C4-2B (cell line): ENCODE data around the gene SORL1.

ENCODE experiments used
- ZFX ChIP-seq: fragments of 450-650 bp; IDR thresholded peaks from 2 replicates; pipeline ENCODE4 v1.6.1; 2017
- TF ChIP-seq, protein P1 (sequence below): fragments of 450-650 bp; conservative IDR thresholded peaks from 2 replicates; pipeline ENCODE4 v1.5.1; 2017; ENCODE audit warnings: mild to moderate bottlenecking

- TF ChIP-seq, protein P1, sequence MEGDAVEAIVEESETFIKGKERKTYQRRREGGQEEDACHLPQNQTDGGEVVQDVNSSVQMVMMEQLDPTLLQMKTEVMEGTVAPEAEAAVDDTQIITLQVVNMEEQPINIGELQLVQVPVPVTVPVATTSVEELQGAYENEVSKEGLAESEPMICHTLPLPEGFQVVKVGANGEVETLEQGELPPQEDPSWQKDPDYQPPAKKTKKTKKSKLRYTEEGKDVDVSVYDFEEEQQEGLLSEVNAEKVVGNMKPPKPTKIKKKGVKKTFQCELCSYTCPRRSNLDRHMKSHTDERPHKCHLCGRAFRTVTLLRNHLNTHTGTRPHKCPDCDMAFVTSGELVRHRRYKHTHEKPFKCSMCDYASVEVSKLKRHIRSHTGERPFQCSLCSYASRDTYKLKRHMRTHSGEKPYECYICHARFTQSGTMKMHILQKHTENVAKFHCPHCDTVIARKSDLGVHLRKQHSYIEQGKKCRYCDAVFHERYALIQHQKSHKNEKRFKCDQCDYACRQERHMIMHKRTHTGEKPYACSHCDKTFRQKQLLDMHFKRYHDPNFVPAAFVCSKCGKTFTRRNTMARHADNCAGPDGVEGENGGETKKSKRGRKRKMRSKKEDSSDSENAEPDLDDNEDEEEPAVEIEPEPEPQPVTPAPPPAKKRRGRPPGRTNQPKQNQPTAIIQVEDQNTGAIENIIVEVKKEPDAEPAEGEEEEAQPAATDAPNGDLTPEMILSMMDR, result no peak
- no peak for TF ChIP-seq ZFX
These were observed 7.4 kb downstream of the SORL1 start for GRCh38 chr11:121459413-121460017.
